GM18861 (cell line): ENCODE data around the gene ACHE.

ENCODE experiments used
- ATAC-seq: cut with Tn5 transposase; IDR thresholded peaks from one replicate; pipeline ENCODE4 v1.9.1; 2021; ENCODE audit not compliant: unreplicated experiment

The ACHE gene

GRCh38 chr7:100885440-100886141, 10.1 kb downstream of the ACHE start:
- no peak for ATAC-seq

DNA sequence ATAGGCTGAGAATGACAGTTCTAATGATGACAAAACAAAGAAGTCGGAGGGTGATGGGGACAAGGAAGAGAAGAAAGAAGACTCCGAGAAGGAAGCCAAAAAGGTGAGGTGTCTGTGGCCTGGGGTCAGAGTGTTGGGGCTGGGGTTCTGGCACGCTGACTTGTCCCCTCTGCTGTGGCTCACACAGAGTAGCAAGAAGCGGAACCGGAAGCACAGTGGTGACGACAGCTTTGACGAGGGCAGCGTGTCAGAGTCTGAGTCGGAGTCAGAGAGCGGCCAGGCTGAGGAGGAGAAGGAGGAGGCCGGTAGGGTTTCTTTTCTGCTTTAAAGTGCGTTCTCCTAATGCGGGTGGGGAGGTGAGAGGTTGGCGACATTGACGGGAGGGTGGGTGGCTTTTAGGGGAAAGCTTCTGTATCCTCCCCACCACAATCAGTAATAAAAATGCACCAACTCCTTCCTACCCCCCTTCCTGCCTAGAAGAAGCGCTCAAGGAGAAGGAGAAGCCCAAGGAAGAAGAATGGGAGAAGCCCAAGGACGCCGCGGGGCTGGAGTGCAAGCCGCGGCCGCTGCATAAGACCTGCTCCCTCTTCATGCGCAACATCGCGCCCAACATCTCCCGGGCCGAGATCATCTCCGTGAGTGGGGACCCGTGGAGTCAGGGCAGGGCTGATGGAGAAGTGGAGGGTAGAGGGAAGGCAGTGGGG, 10.8 kb downstream of the ACHE start:
- no peak for ATAC-seq

GRCh38 chr7:100882785-100883526, 12.7 kb downstream of the ACHE start:
- no peak for ATAC-seq

DNA sequence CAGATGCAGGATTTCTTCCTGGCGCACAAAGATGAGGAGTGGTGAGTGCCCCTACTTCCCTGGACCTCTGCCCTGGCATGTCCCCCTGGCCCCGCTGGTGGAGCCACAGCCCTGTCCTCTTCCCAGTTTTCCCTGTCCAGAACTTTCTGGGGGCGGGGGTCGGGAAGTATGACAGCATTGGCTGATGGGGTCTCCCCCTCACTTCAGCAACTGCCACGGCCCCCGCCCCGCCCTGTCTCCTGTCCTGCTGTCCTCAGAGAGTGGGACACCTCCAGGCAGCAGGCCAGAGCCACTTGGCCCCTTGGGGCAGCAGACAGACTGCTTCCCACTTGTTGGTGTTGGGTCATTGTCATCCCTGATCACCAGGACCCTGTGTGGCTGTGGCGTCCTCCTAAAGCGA, 13.5 kb downstream of the ACHE start:
- ATAC-seq, result no peak

- no peak for ATAC-seq
These were observed 14.6 kb downstream of the ACHE start for GRCh38 chr7:100881136-100881535.

GRCh38 chr7:100880645-100881044, 15.0 kb downstream of the ACHE start:
- no peak for ATAC-seq

- ATAC-seq, result no peak
These were observed 15.9 kb downstream of the ACHE start for GRCh38 chr7:100879685-100880261.

- no peak for ATAC-seq
These were observed 17.0 kb downstream of the ACHE start for GRCh38 chr7:100878685-100879084.

DNA sequence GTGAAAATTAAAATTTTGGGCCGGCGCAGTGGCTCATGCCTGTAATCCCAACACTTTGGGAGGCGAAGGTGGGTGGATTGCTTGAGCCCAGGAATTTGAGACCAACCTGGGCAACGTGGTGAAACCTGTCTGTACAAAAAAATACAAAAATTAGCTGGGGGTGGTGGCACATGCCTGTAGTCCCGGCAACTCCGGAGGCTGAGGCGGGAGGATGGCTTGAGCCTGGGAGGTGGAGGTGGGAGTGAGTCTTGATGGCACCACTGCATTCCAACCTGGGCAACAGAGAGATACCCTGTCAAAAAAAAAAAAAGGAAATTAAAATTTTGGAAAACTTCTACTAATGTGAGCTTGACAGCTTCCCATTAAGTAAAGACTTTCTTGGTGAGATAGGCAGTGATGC, 17.7 kb downstream of the ACHE start:
- ATAC-seq, result no peak

- peak; percentile 12 for ATAC-seq
These were observed 20.3 kb downstream of the ACHE start for GRCh38 chr7:100875356-100875751.

DNA sequence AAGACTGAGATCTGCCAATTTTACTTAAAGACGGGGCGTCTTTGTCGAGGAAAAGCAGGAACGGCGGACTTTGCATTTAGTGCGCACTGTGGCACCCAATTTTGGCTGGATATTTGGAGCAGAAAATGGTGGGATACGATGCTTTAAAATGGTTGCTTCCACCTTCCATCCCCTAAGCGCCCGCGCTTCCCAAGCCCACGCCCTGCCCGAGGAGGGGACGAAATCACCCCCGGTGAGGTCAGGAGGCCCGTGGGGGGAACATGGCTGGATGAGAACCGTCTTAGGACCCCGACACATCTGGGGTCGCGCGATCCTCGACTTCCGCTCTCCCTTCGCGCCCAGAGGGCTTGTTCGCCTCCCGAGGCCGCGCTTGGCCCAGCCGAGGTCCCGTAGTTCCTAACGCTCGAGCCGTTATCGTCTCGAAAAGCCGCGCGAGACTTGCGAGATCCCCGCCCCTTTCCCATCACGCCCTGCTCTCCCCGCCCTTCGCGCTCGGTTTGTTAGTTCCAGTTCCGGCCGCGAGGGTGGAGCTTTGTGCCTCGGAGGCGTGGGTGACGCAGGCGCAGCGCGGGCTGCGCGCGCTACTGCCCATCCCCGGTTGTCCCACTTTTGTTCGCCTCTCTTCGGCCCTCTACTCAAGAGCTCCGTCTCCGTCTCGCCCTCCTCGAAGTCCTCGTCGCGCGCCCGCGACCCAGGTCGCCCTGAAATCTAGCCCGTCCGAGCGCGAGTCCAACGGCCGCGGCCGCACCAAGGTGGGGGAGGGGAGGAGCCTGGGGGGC, 20.9 kb downstream of the ACHE start, which contains the start of gene SRRT:
Gene SRRT (plus strand): TSS at position 527 of the 779 bp plus-strand sequence. CDS start 488 bp downstream, outside the sequence.
- ATAC-seq, result peak; percentile 85

GRCh38 chr7:100874300-100874576, 21.4 kb downstream of the ACHE start:
- no peak for ATAC-seq

DNA sequence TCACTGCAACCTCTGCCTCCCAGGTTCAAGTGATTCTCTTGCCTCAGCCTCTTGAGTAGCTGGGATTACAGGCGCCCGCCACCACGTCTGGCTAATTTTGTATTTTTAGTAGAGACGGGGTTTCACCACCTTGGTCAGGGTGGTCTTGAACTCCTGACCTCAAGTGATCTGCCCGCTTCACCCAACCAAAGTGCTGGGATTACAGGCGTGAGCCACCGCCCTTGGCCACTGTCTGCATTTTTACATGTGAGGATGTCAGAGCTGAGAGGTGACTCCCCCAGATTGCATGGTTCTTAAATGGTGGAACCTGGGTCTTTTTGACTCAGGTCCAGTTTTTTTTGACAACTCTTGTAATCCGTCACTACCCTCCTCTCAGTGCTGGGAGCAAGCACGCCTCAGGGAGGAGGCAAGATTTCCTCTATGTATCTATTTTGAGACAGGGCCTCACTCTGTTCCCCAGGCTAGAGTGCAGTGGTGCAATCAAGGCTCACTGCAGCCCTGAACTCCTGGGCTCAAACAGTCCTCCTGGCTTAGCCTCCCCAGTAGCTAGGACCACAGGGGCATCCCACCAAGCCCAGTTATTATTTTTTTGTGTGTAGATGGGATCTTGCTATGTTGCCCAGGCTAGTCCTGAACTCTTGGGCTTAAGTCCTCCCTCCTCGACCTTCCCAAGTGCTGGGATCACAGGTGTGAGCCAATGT, 21.9 kb downstream of the ACHE start:
- no peak for ATAC-seq

- ATAC-seq, result no peak
These were observed 27.8 kb downstream of the ACHE start for GRCh38 chr7:100867776-100868485.

- no peak for ATAC-seq
These were observed 28.5 kb downstream of the ACHE start, which contains the start of gene TRIP6 for GRCh38 chr7:100867040-100867775. Gene TRIP6, plus strand, starts transcription at chr7:100867387. Its CDS starts 111 bp downstream, at chr7:100867498.

DNA sequence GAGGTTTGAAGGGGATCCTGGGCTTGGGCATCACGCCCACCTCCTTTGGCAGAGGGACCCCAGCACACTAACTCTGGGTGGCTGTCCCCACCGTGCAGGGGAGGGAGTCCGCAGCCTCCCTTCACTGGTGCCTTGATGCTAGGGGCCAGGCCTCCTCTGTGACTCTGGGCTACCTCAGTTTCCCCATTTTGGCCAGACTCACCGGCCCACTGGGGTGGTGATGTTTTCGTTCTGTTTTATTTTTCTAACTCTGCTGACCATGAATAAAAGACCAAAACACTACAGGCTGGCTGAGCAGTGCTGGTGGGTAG, 29.0 kb downstream of the ACHE start:
- ATAC-seq, result no peak

DNA sequence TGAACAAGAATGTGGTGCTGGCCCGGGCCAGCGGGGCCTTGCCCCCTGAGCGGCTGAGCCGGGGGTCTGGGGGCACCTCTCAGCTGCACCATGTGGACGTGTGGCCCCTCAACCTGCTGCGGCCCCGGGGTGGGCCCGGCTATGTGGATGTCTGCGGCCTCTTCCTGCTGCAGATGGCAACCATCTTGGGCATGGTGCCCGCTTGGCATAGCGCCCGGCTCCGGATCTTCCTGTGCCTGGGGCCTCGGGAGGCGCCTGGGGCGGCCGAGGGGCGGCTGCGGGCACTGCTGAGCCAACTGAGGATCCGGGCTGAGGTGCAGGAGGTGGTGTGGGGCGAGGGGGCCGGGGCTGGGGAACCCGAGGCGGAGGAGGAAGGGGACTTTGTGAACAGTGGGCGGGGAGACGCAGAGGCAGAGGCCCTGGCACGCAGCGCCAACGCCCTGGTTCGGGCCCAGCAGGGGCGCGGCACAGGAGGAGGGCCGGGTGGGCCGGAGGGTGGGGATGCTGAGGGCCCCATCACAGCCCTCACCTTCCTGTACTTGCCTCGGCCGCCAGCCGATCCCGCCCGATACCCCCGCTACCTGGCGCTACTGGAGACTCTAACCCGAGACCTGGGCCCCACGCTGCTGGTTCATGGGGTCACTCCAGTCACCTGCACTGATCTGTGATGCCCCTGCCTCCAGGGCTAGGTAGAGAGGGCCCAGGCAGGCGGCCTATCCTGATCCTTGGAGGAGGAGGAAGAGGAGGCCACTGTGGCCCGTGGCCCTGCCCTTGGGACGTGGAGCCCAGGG, 29.6 kb downstream of the ACHE start:
- ATAC-seq, result no peak

GRCh38 chr7:100865372-100865911, 30.2 kb downstream of the ACHE start:
- ATAC-seq, result no peak
